BJ (cell line): ENCODE measurements around the gene SRGAP1. TPM values are rescaled to one million over a fixed set of nuclear protein-coding genes. Genes with fewer than 3 reads are reported as not detected.

Experiments
- CTCF ChIA-PET: fragments of 350-600 bp; formaldehyde crosslinking; extraction: SDS; loops from one replicate; lab custom pipeline; 2021; ENCODE audit warnings: antibody characterized with exemption, inconsistent platforms; lab: Yijun Ruan, JAX
- POLR2A ChIA-PET: fragments of 300-600 bp; sonication (Branson Sonifier 250); formaldehyde crosslinking; extraction: SDS; loops from one replicate; lab custom pipeline; 2021; ENCODE audit warnings: antibody characterized with exemption; lab: Charles Lee
- DNase-seq: peaks from one replicate; pipeline ENCODE4 v3.0.0-alpha.2; 2011; ENCODE audit warnings: low read depth
- H3K27me3 ChIP-seq: 2 replicates; pipeline ENCODE4 v1.6.0; 2011; ENCODE audit warnings: low read length; ENCODE audit not compliant: control insufficient read depth, insufficient read depth
- H3K36me3 ChIP-seq: 2 replicates; pipeline ENCODE4 v1.5.1; 2011; ENCODE audit warnings: low read length; ENCODE audit not compliant: control insufficient read depth, insufficient read depth
- H3K4me3 ChIP-seq: 2 replicates; pipeline ENCODE4 v1.5.1; 2011; ENCODE audit warnings: low read depth, mild to moderate bottlenecking, control low read depth, low read length
- polyA plus RNA-seq: library from polyadenylated mRNA; depleted of rRNA; stranded (reverse); fragments of >200 nt; gene quantifications from 2 replicates; pipeline ENCODE4 v1.2.3, GENCODE V29; 2011
- TF ChIP-seq, protein P1 (sequence below): IDR thresholded peaks from 2 replicates; pipeline ENCODE4 v1.5.1; 2011; ENCODE audit warnings: low read depth, mild to moderate bottlenecking, control low read depth, inconsistent platforms, low read length, moderate library complexity; ENCODE audit not compliant: insufficient read depth

SRGAP1 gene
- polyA plus RNA-seq, 1 experiment: 15.7 TPM

GRCh38 chr12:63941166-63941800, 96.8 kb downstream of the SRGAP1 start:
- Histone ChIP-seq H3K4me3 (no peak overlapping the region), H3K27me3 (no peaks in the 10 kb centered on the region), H3K36me3 (peaks cover 1% of the 10 kb centered on the region)
- TF ChIP-seq, protein P1, sequence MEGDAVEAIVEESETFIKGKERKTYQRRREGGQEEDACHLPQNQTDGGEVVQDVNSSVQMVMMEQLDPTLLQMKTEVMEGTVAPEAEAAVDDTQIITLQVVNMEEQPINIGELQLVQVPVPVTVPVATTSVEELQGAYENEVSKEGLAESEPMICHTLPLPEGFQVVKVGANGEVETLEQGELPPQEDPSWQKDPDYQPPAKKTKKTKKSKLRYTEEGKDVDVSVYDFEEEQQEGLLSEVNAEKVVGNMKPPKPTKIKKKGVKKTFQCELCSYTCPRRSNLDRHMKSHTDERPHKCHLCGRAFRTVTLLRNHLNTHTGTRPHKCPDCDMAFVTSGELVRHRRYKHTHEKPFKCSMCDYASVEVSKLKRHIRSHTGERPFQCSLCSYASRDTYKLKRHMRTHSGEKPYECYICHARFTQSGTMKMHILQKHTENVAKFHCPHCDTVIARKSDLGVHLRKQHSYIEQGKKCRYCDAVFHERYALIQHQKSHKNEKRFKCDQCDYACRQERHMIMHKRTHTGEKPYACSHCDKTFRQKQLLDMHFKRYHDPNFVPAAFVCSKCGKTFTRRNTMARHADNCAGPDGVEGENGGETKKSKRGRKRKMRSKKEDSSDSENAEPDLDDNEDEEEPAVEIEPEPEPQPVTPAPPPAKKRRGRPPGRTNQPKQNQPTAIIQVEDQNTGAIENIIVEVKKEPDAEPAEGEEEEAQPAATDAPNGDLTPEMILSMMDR: no peak
- CTCF ChIA-PET: interaction anchor here (0.6 to 1.0 kb wide), 2 partner anchors 8 to 1630 kb away, joined by 3 read pairs; no protein-coding TSS in a partner anchor
- DNase-seq: no peak
- POLR2A ChIA-PET: no interaction called here

DNA sequence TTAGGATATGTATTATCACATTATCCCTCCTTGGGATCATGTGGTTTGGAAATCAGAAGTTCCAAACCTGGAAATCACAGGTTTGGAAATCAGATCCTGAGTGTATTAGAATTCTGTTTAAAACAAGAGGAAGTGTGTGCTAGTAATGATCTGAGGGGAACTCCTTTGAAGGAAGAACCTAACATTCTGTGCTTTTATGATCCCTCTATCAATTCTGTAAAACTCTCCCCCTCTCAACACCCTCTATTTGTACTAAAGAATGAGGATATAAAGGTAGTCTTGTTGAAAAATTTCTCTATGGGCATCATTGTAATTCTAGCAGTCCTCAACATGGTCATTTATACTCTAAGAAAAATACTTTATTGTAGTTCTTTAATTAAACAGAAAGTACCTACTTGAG, 97.4 kb downstream of the SRGAP1 start:
- Histone ChIP-seq H3K4me3 (no peak overlapping the region), H3K27me3 (no peaks in the 10 kb centered on the region), H3K36me3 (peaks cover 1% of the 10 kb centered on the region)
- ChIA-PET POLR2A (no interaction called here), CTCF (no interaction called here)
- DNase-seq: no peak
- TF ChIP-seq, protein P1: no peak

- CTCF ChIA-PET: no interaction called here
- peaks cover 1% of the 10 kb centered on the region for H3K36me3 ChIP-seq
- POLR2A ChIA-PET: no interaction called here
- no peaks in the 10 kb centered on the region for H3K27me3 ChIP-seq
- no peak for DNase-seq
- H3K4me3 ChIP-seq: no peak overlapping the region
- TF ChIP-seq, protein P1: no peak
Measured at GRCh38 chr12:63942464-63943241, 98.2 kb downstream of the SRGAP1 start.

DNA sequence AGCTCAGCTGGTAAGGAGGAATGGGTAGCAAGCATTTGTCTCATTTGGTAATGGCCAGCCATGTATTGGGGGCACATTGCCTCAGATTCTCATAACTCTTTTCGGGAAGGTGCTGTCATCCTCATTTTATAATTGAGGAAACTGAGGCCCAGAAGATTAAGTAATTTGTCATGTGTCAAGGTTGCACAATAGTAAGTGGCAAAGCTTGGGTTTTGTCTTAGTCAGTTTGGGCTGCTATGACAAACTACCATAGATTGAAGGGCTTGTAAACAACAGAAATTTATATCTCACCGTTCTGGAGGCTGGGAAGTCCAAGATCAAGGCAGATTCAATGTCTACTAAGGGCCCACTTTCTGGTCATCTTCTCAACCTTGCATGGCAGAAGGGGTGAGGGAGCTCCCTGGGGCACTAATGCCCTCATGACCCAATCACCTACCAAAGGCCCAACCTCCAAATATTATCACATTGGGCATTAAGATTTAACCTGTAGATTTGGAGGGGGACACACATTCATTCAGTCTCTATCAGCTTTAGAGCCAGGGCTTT, 99.6 kb downstream of the SRGAP1 start:
- POLR2A ChIA-PET: no interaction called here
- DNase-seq: no peak
- Histone ChIP-seq H3K36me3 (no peaks in the 10 kb centered on the region), H3K27me3 (no peaks in the 10 kb centered on the region), H3K4me3 (no peak overlapping the region)
- TF ChIP-seq, protein P1: no peak
- CTCF ChIA-PET: no interaction called here

GRCh38 chr12:63944586-63945228, 100.2 kb downstream of the SRGAP1 start:
- CTCF ChIA-PET: no interaction called here
- TF ChIP-seq, protein P1: no peak
- H3K36me3 ChIP-seq: no peaks in the 10 kb centered on the region
- POLR2A ChIA-PET: no interaction called here
- DNase-seq: no peak
- H3K27me3 ChIP-seq: no peaks in the 10 kb centered on the region
- H3K4me3 ChIP-seq: no peak overlapping the region
